NCI-H2029 treated with DMSO at 0.1 percent for 48 hours (cell line): ENCODE results near the gene ITPK1.

Source experiments
- DNase-seq: peaks from one replicate; lab custom pipeline; 2025; lab: John Stamatoyannopoulos, UW

The ITPK1 gene

DNA sequence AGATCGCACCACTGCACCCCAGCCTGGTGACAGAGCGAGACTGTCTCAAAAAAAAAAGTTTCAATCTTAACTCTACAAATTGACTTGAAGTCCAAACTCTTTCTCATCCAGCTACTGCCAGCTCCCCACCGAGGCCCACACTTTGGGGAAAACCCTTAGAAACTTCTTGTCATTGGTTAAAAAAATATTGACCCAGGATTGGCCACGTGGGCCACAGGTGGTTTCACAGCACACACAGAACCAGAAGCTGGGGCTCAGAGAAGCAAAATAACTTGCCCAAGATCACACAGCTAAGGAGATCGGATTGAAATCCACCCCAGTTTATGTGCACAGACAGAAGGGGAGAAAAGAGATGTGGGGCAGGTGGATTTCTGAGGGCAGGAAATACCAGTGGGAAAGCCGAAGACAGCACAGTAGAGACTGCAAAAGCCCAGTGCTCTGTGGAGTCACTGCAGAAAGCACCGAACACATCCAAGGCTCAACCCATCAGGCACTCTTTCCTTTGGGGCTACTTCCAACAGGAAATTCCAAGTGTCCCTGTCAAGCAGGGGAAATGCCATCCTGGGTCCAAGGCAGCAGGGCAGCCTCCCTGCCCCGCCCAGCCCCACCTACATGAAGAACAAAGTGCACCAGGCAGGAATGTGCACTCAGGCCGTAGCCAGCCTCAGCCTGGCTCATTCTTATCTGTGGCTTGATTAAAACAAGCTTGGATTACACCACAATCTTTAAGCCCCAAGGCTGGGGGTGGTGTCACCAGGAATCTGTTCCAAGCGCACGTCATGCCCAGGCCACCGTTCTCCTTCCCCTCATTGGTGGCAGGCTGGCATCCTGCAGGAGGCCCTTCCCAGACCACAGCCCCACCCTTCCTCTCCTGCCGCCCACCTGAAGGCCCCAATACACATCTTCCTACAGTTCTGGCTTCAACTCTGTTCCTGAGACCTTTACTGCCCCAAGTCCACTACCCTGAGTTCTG is 72.5 kb downstream of the ITPK1 start:
- no peak for DNase-seq

- no peak for DNase-seq
These were observed 73.9 kb downstream of the ITPK1 start for GRCh38 chr14:93041830-93042229.

- DNase-seq = no peak
These were observed 74.7 kb downstream of the ITPK1 start for GRCh38 chr14:93040982-93041381.

DNA sequence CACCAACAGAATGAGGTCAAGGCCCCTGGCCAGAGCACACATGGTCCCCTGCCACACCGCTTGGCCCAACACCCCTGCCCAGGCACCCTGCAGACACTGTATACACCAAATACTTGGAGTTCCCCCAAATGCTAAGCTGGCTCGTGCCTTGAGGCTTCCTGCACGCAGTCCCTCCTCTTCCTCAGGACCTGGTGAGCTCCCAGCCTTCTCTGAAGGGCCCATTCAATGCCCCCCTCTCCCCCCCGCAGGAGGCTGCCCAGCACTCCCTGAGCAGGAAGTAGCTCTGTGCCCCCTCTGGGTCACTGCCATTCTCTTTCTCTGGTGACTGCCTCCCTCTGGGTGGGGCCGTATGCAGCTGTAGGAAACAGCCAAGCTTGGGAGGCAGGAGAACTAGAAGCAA is 75.3 kb downstream of the ITPK1 start:
- no peak for DNase-seq

- no peak for DNase-seq
These were observed 75.9 kb downstream of the ITPK1 start for GRCh38 chr14:93039649-93040315.

- DNase-seq = no peak
These were observed 78.4 kb downstream of the ITPK1 start for GRCh38 chr14:93037351-93037750.

GRCh38 chr14:93036652-93037345 is 78.9 kb downstream of the ITPK1 start:
- no peak for DNase-seq

DNA sequence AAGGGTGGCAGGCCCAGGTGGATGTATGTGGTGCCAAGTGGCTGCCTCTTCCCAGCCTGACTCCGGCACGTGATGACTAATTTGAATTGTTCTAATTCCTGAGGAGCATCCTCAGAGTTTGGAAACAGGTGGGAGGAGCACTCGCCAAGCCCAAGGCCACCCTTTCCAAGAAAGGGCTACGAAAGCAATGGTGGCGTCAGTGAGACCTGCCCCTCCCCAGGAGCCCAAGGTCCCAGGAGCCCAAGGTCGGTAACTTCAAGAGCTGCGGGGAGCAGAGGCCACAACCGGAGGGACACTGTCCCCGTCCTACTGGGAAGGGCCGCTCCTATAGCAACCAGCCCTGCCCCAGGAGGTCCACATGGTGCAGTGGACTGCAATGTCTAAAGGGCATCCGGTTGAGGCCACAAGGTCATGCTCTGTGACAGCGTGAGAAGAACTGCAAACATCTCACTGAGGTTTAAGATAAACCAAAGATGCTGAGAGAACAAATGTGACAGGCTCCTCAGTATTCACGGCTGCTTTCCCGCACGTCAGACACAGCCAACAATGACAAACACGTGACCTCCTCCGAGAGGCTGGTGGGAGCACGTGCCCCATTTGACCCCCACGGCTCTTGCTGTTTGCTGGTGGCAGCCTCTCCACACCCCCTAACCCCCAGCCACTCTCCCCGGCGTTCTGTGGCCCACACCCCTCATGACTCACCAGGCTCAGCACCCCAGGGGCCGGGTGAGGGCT is 79.6 kb downstream of the ITPK1 start:
- DNase-seq = no peak

DNA sequence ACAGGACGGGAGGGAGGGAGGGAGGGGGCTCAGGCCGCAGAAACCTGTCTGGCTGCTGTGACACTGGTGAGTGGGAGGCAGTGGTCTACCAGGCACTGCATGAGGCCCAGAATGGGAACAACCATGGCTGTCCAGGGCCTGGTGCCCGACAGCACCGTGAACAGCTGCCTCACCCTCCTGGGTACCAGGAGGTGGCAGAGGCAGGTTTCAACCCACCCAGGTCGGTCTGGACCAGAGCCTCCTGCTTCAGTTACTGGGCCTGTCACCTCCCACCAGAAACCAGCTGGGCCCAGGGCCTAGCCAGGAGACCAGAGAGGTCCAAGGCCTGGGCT is 80.2 kb downstream of the ITPK1 start:
- DNase-seq = no peak

GRCh38 chr14:93034671-93034994 is 81.1 kb downstream of the ITPK1 start:
- DNase-seq = no peak

GRCh38 chr14:93033983-93034670 is 81.6 kb downstream of the ITPK1 start:
- no peak for DNase-seq

DNA sequence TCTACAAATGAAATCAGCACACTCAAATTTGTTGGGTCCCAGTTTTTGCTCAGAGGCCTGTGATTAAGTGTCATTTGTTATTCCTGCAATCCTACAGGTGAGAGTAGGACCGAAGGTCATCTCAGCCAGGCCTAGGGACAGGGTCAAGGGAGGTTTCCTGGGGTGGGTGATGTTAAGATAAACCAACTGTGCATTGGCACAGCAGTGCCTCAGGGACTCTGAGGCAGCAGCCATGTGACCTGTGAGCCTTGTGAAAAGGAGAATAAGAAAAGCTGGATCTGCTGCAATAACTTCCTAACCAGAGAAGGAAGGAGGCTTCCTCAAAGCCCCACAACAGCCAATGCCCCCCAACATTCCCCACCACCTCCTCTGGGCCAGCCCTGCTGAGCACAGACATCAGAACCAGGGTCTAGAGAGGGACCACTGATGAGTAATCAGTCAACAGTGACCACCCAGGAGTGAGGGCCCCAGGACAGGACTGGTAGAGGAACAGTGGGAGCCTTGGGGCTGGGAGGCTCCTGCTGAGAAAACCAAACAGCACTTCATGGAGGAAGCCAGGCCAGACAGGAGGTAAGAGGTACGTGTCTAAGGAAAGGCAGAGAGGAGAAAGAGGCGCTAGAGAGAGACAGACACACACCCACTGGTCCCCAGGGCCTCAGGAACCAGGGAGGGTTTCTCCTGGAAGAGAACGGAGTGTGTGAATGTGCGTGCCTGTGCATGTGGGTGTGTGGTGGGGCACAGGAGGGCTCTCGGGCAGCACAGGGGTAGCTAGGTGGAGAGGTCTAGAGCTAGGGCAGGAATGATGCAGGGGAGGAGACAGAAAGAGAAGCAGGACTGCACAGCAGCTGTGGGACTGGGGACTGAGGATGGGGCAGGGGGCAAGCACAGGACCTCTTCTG is 82.4 kb downstream of the ITPK1 start:
- DNase-seq = no peak

- no peak for DNase-seq
These were observed 83.2 kb downstream of the ITPK1 start for GRCh38 chr14:93032421-93032936.

DNA sequence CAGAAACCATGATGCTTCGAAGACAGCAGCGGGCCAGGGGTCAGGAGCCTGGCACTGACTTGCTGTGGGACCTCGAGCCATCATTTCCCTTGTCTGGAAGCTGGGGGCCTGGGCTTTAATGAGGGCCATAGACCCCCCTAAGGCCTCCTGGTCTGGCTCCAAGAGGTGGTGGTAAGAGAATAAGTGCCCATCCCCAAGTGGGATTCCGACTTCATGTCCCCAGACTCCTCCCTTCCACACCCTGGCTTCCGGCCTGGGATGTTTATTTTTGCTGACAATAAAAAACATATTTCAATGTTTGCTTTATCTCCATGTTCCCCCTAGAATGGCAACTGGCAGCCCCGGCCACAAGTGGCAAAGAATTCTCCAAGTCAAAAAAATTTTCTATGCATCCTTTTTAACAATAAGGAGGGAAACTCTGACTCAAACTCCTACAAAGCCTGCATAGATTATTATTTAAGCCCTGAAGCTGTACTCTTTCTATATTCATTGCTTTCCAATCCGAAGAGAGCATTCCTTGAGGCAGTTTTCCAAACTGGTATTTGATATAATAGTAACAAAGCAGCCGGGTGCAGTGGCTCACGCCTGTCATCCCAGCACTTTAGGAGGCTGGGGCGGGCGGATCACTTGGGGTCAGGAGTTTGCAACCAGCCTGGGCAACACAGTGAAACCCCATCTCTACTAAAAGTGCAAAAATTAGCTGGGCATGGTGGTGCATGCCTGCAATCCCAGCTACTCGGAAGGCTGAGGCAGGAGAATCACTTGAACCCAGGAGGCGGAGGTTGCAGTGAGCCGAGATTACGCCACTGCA is 84.0 kb downstream of the ITPK1 start:
- no peak for DNase-seq

DNA sequence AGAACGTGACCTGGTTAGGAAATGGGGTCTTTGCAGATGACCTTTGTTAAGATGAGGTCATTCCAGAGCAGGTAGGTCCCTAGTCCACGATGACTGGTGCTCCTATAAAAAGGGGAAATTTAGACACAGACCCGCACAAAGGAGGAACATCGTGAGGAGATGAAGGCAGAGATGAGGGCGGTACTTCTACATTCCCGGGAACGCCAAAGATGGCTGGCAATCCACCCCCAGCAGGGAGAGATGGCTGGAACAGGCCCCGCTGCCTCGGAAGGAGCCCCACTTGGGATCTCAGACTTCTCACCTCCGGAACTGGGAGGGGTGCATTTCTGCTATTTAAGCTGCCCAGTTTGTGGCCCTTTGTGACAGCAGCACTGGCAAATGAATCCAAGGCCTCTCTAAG is 85.0 kb downstream of the ITPK1 start:
- DNase-seq = no peak

DNA sequence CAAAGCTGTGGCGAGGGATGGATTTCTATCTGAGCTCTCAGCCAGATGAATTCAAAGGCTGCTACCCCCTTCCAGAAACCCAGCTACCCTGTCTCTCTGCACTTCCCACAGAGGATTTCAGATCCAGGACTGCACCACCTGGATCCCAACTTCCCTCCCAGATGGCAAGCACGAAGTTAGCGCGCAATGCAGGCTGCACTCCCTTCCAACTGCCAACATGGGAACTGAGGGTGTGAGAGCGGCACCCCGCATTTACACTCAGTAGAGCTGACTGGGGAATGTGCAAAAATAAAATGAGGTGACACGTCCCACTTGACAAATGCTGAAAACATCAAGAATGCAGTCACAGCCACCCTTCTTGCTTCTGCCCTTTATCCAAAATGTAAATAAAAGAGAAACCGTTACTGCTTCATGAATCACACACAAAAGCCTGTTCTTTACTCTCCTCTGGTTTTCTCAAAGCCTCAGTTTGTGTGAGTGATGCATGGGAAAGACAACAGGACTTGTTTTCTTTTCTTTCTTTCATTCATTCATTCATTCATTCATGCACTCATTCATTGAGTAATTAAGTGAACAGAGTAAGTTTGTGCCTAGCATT is 85.7 kb downstream of the ITPK1 start:
- DNase-seq = no peak

GRCh38 chr14:93029417-93029816 is 86.3 kb downstream of the ITPK1 start:
- no peak for DNase-seq

DNA sequence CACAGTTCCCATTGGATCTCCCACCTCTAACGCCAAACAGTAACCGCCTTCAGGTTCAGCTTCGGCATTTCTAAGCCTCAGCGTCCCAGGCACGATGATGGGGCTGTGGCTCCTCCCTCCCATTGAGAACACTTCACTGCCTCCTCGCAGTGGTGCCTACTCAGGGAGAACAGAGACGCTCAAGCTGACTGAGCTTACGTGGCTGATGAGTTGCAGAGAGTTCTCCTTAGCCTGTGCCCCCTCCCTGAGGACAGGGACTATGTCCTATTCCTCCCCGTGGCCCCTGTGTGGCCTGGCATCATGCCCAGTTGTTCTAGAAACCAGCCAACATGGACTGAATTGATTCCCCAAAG is 87.0 kb downstream of the ITPK1 start:
- no peak for DNase-seq
